HG03460 (cell line): ENCODE measurements around the gene CYP26B1.

Experiments
- ATAC-seq: cut with Tn5 transposase; IDR thresholded peaks from one replicate; pipeline ENCODE4 v1.9.1; 2021; ENCODE audit not compliant: unreplicated experiment

Gene CYP26B1

DNA sequence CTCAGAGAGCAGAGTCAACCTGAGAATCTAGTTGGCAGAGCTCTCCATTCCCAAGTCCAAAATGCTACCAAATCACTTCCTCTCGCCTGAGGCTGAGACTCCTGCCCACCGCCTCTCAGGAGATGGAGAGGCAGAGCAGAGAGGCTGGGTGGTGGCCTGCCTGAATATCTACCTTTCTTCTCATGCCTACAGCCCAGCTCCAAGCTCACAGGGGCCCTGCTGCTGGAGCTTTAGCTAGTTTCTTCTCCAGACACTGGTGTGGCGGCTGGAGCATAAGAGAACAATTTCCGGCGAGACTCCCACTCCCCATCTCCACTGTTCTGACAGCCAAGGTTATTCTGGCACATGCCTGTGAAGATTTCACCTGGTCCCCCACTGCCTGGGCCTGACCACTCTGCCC lies 8.1 kb upstream of the CYP26B1 start:
- ATAC-seq, result no peak

DNA sequence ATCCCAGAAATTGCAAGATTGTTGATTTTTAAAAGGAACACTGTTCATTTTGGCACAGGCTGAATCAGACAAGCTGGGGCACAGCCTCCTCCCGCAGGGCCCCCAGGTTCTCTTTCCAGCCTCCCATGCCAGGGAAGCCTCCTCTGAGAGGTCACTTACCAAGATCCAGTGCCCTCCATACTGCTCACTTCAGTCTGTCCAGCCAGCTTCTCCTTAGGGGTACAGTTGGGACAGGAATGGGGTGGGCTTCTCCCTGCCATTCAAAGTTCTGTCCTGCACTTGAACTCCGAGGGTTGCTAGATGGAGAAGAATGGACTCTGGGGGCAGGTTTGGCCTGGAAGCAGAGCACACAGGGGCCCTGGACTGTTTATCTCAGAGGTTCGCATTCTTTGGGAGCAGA lies 7.5 kb upstream of the CYP26B1 start:
- ATAC-seq, result no peak

DNA sequence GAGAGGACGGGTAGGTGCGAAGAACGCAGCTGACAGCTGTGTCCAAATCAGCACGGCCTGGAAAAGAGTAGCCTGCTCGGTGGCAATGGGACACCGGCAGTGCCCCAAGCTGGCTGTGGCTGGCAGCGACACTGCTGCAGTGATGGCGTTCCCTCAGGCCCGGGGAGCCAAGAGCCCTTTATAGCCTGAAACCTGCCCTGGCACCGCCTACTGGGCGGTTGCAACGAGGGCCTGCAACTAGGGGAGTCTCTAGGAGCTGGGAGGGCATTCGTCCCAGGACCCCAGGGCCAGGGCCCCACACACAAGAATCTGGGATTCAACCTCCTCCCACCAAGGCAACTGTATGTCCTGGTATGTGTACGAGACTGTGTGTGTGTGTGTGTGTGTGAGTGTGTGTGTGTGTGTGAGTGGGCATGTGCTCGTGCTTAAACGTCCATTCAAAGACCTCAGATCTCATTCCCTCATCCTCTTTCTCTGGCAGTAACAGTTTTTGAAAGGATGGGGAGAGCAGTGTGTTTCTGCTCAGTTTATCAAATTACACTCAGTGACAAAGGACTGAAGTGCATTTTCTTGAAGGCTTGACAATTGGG lies 6.8 kb upstream of the CYP26B1 start:
- ATAC-seq, result no peak

DNA sequence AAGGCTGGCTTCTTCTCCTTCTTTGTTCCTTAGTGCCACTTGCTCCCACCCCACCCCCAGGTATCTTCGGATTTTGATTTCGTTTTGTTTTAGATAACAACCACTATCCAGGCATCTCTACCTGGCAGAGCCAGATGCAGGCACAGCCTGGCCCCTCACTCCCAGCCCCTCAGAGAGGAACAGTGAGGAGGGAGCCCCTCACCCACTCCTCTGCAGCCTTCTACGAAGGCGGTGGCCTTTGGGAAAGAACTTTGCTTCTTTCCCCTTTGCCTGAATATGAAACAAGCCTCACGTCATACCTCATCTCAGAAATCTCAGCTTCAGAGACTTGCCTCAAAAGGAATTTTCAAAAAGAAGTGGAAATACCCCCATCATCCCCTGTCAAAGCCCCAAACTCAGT lies 6.3 kb upstream of the CYP26B1 start:
- no peak for ATAC-seq

DNA sequence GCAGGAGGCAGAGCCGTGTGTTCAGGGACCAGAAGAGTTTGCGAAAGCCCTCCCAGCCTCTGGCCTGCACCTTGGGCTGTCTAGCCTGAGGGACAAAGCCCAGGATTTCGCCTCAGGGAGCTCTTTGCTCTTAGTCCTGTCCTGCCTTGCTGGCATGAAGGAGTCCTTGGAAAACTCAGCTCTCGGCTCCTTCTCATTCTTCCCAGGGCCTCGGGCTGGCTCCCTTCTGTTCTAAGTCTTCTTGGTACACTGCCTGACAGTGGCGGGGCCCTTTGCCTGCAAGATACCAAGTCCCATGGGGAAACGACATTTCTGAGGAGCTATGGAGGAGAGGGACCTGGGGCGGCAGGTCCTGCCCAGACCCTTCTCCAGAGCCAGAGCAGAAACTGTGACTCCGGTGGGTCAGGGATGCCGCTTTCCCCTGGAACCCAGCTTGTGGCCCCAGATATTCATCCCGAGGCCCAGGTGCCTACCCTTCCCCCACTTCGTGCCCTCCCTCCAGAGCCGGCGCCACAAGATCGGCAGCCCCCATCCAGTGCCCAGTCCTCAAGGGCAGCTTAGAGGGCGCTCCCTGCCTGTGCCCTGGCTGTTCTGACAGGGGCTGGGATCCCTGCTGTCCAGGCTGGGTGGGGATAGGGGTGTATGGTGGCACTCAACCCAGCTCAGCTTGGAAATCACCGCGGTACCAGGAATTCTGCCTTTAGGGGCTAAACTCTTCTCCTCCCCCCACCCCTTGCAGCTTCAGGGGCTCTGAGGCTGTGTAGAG lies 5.5 kb upstream of the CYP26B1 start:
- no peak for ATAC-seq

DNA sequence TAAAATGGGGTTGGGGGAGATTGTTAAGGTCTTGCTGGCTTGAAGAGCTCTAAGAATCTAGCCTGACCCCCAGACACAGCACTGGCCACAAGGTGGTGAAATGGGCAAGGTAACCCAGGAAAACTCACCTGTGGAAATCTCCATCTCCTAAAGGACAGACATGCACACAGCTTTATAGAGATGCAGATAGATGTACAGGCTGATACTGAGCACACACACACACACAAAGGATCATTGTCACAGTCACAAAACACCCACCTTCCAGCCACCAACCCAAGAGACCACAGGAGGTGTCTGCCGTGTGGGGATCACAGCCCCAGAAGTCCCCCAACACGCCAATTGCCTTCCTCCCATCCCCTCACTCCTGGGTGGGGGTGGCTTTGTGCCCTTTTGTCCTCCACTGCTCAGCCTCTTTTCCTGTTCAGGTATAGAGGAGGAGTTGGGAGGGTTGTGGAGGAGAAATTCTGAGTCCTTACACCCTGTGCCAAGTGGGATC lies 3.2 kb upstream of the CYP26B1 start:
- ATAC-seq, result no peak

DNA sequence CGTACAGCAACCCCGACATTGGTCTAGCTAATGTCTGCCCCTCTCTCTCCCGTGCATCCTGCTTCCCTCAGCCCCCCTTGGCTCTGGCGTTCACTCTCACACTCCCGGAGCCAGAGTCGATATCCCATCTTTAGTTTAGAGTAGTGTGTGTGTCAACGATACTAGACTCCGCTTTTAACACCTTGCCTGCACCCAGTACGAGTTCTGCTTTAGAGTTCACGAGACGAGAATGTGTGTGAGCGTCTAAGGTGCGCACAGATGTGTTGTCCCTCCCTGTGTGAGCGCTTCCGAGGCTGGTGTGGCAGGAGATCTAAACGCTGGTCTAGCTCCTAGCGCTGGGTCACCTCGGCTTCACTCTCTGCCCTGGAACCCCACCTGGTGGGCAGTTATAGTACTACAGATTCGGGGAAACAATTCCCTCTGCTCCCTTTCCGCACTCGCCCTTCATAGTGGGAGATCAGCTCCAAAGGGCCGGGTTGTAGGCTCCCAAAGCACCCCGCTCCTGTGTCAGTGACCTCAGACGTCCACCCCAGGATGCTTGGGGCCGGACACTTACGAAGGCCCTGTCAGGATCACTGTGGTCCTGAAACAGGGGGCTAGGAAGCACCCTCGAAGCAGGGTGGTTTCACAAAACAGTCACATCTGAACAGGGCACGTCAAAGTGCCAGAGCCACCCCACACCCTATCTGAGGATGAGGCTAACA lies 2.6 kb upstream of the CYP26B1 start:
- peak; percentile 76 for ATAC-seq

DNA sequence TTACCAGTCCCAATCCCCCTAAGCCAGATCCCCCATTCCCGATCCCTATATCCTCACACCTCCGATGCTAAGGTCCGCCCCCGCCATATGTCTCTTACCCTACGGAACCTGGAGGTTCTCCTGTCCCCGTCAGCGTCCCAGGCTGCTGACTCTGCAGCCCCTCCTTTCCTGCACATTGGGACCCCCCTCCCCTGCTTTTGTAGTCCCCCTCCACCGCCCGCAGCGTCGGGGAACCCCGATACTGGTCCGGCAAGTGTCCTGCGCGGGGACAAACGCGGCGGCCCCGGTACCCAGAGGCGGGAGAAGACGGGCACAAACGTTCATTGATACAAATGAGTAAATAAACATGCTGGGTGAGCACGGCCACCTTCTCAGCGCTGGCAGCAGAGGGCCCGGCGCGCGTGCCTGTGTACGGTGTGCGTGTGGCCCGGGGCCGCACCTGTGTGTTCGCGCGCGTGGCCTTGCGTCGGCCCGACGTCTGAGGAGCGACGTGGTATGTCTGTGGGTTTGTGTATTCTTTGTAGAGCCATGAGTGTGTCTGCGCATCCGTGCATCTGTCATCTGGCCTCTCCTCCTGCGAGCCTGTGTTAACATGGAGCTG lies 2.0 kb upstream of the CYP26B1 start:
- ATAC-seq, result no peak

DNA sequence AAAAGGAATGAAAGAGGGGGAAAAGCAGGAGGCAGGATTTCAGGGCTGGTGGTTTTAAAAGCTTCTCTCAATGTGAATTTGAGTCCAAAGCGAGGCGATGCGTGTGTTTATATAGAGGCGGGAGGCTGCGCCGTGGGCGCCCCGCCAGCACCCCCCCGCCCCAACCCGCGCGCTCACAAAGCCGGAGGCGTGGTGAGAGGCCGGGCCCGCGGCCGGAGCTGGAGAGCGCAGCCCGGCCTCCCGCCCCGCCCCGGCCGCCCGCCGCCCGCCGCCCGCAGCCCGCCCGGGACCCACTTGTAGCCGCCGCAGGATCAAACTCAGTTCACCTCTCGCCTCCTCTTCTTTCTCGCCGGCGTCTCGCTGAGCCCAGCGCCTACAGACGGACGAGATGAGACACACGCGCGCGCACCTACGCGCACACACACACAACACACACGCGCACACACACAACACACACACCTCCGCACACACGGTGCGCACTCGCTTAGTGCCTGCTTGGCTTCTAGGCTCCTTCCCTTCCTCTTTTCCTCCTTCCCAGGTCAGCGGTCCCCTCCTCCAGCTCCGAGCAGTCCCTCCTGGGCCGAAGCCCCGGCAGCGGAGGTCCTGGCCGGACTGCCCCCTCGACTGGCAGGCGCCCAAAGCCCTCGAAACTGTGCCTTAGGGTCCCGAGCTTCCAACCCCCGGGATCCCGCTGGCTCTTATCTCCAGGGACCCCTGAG lies 1.3 kb upstream of the CYP26B1 start:
- no peak for ATAC-seq

DNA sequence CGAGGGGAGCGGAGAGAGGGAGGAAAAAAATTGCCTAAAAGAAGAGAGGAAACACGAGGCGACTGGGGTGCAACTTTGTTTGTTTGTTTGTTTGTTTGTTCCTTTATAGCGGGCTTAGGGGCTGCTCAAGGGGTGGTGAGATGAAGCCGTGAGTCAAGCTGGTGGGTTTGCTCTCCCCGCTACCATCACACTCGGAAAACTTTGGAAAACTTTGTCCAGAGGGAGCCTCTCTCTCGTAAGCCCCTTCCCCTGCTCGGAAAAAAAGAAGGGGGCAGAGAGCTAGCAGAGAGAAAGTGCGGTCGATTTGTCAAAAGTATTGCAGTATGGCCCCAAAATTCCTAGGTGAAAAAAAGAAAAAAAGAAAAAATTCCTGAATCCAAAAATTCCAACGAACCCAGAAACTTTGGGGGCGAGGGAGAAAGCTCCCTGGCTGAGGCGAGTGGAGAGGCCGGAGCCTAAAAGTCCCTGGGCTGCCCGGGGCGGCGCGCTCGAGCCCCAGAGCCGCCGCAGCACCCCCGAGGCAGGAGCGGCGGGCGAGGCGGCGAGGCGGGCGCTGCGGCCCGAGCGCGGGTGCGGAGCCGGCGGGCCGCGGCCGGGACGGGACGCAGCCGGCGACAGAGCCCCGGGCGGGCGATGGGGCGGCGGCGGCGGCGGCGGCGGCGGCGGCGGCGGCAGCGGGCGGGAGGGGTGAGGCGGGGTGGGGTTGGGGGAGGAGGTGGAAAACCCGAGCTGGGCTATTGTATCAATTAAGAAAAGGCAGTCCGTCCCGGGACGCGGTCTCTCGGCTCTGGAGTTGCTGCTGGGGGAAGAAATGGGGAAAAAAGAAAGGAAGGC lies 558 bp upstream of the CYP26B1 start:
- no peak for ATAC-seq

DNA sequence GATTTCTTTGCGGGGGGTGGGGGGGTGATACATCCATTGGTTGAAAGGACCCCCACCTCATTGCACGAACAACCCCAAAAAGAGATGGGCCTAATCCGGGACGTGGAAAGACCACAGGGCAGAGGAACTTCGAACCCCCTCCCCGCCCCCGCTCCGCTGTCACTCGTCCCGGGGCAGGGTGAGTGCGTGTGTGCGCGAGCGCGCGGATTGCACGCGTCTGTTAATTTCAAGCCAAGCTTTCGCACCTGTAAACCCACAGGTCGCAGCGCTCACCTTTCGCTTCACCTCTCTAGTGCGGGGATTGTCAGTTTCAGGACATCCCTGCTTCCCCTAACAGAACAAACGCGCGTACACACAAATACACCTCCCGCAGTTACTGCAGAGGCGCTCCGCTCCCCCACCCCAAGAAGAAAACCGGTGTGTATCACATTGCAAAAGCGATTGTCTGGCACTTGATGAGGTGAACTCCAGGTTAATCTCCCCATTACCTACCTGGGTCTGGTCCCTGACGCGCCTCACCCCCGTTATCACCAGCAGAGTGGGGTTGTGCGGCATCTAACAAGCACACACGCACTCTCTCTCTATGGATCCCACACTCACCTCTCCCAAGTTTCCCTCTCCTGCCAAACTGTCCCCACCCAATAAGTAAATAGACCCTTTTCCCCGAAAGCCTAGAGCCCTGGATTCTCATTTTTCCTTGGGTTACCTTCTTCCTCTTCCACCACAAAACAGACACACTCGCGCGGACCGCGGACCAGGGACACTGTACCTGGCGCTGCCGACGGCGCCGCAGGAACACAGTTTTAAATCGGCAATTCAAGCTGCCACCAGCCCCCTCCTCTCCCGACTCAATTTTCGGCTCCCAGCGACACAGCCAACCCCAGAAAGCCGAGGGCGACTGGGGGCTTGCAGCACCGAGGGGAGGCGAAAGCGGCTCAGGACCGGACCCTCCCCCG lies 1.0 kb downstream of the CYP26B1 start:
- ATAC-seq, result no peak

DNA sequence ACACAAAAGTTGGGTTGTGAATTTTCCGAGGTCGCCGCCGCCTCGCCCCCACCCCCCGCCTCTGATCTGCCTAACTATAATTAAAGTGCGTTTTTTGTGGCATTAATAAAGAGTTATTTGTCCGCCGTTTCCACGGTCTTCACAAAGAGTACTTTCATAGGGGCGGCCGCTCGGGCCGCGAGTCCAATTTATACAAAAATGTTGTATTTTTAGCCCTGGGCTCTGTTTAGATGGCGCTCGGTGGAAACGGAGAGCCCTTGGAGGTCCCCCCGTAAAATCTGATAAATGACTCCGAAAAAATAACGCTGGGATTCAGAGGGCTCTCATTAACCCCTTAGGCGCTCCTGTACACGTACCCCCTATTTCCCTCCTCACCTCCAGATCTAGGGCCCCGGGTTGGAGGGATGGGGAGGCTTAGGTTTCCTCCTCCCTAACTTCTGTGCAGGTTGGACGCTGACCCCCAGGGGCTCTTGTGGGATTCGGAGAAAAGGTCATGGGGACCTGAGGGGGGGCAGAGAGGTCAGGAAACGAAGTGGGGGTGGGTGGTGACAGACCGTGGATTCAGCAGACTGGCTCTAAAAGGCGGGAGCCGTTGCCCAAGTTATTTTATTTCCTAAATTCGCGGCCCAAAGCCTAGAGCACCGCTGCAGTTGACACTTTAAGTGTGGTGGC lies 1.9 kb downstream of the CYP26B1 start:
- ATAC-seq, result no peak

DNA sequence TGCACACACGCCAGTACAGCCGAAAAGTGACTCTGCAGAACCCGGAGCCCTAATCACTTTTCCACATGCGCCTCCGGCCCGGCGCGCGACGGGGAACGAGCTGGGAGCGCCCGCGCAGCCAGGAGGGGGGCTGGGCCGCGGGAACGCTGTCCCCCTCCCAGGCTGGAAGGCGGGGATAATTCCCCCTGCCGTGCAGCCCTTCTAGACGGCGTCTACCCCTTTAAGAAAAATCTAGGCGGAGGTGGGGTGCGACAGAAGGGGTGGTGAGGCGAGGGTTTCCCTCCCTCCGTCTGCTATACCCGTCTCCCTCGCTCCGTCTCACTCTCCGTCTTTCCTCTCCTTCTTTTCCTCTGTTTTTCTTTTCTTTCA lies 2.4 kb downstream of the CYP26B1 start:
- ATAC-seq, result no peak

DNA sequence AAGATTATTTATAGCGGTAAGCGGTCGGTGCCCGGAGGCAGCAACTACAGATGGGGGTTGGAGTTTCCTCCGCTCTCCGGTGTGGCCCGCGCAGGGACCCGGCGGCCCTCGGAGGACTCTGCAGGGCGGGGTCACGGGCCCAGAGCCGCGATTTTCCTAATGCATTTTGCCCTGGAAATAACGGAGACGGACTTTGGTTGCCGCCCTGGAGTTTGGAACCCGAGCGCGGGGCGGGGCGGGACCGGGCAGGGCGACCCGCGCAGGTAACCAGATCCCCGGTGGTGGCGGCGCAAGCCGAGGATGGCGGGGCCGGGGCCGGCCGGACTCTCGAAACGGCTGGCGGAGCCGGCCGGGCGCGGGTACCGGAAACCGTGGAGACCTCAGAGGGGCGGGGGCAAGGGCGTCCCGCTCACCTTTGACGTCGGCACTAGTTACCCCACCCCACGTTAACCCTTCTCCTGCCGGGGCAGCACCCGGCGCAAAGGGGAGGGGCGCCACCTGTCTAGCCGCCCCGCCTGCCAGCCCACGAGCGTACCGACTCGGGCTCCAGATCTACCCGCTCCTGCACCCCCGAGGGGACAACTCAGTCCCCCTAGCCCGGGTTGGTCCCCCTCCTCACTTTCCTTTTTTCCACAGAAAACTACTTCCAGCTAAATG lies 2.9 kb downstream of the CYP26B1 start:
- ATAC-seq, result no peak

DNA sequence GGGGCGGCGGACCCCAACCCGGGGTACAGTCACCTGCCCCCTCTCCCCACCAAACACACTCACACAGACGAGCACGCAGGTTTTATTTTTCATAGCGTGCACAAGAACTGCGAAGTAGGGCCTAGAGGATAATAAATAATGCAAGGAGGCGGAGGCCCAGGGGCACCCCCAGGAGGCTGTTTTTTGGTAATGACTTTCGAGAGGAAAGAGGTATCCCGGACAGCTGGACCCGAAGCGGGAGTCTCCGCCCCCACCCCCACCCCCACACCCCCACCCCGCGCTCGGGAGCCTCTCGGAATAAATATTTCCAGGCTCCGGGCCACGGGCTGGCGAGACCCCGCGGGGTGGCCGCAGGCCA lies 3.4 kb downstream of the CYP26B1 start:
- ATAC-seq, result no peak

DNA sequence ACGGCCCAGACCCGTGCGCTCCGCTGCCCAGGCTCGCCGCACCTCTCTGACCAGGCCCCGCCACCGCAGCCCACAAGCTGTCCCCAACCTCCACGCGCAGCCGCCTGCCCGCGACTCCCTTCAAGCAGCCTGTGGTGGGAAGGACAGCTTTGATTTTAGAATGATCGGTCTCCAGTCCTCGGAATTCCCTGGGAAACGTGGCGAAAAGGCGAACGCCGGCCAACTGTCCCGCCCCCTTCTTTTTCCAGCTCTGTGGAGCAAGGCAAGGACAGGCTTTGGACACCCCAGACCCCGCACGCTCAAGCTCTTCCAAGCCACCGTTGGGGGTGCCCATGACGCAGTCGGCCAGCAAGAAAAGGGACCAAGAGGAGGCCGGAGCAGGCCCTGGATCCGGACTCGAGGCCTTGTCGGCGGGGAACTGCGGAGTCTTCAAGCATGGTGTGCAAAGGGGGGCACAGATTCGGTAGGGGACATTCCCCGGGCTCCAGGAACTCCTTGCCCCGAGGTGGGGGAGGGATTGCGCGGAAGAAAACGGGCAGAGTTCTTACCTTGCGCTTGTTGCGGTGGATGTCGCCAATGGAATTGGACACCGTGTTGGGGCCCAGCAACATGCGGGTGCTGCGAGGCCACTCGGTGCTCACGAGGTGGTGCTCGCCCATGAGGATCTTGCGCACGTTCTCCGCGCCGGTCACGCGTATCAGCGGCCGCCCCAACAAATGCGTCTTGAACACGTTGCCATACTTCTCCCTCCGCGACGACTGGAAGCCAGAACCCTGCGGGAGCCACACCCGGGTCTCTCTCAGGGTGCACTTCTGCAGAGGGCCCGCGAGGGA lies 4.0 kb downstream of the CYP26B1 start:
- ATAC-seq, result no peak
